ENCODE measurements around the gene HNRNPCL1. TPM values are rescaled to one million over a fixed set of nuclear protein-coding genes. Genes with fewer than 3 reads are reported as not detected.
"Not testable (repeated sequence)": the region's sequence is repeated elsewhere in the genome, so short reads cannot be mapped to it uniquely, and the experiment has no call there.

Gene HNRNPCL1
- total and polyA plus RNA-seq, 2 of the 13 experiments (the other 11 are each of a cell fraction or from before 2014, with no cell fraction given): not detected

- H2AFZ ChIP-seq (ENCODE audit: low read length); intact Hi-C loops (cut with micrococcal nuclease; ENCODE audit: unreplicated experiment); in situ Hi-C loops (cut with HindIII; ENCODE audit: extremely low pct_ligation_motif_present, low pct_unique_long_range_greater_than_20kb); ATAC-seq; CTCF ChIA-PET (ENCODE audit: low intra/inter-chr PET ratio, low total read pairs); H3K27ac ChIP-seq (ENCODE audit: extremely low read length, insufficient read depth, low read length); H3K36me3 ChIP-seq (replicated peaks in 1 of 2; ENCODE audit: control insufficient read depth in 1 of 2, insufficient read depth in 2 of 2, low read length in 2 of 2); BruUV-seq (replicated peaks); DNase-seq (ENCODE audit: low spot score); H3K9me3 ChIP-seq (ENCODE audit: low read length); FAIRE-seq; H3K4me2 ChIP-seq (ENCODE audit: low read depth, low read length); H4K20me1 ChIP-seq (ENCODE audit: insufficient read depth, low read length); POLR2A ChIA-PET; H3K4me1 ChIP-seq (ENCODE audit: insufficient read depth, low read length); H3K4me3 ChIP-seq (replicated peaks in 1 of 3; ENCODE audit: insufficient read depth in 1 of 3, low read depth in 2 of 3, low read length in 3 of 3); H3K79me2 ChIP-seq (ENCODE audit: insufficient read depth, low read length); H3K27me3 ChIP-seq (ENCODE audit: control insufficient read depth in 1 of 2, insufficient read depth in 2 of 2, low read length in 2 of 2); H3K9ac ChIP-seq (ENCODE audit: insufficient read depth, low read depth, low read length): not testable (repeated sequence)
- 67% methylated on average over 2 of the region's 7 CpGs for WGBS (ENCODE audit: low lambda C conversion rate)
Observed at GRCh38 chr1:12863131-12863880, 14.8 kb upstream of the HNRNPCL1 start.

GRCh38 chr1:12856786-12857185, 8.3 kb upstream of the HNRNPCL1 start, which contains the start of gene PRAMEF2:
PRAMEF2 (plus strand) TSS chr1:12857086; CDS start chr1:12859010, 1,924 bp downstream.
- ATAC-seq; H3K4me1 ChIP-seq (ENCODE audit: insufficient read depth, low read length); in situ Hi-C loops (cut with HindIII; ENCODE audit: extremely low pct_ligation_motif_present, low pct_unique_long_range_greater_than_20kb); H3K4me2 ChIP-seq (ENCODE audit: low read depth, low read length); H3K9me3 ChIP-seq (ENCODE audit: low read length); H3K27ac ChIP-seq (ENCODE audit: extremely low read length, insufficient read depth, low read length); FAIRE-seq; H4K20me1 ChIP-seq (ENCODE audit: insufficient read depth, low read length); H3K79me2 ChIP-seq (ENCODE audit: insufficient read depth, low read length); intact Hi-C loops (cut with micrococcal nuclease; ENCODE audit: unreplicated experiment); H3K4me3 ChIP-seq (replicated peaks in 1 of 3; ENCODE audit: insufficient read depth in 1 of 3, low read depth in 2 of 3, low read length in 3 of 3); BruUV-seq (replicated peaks); DNase-seq (ENCODE audit: low spot score); H3K27me3 ChIP-seq (ENCODE audit: control insufficient read depth in 1 of 2, insufficient read depth in 2 of 2, low read length in 2 of 2); POLR2A ChIA-PET; H3K9ac ChIP-seq (ENCODE audit: insufficient read depth, low read depth, low read length); CTCF ChIA-PET (ENCODE audit: low intra/inter-chr PET ratio, low total read pairs); H2AFZ ChIP-seq (ENCODE audit: low read length); H3K36me3 ChIP-seq (replicated peaks in 1 of 2; ENCODE audit: control insufficient read depth in 1 of 2, insufficient read depth in 2 of 2, low read length in 2 of 2): not testable (repeated sequence)
- 20% methylated on average over 2 of the region's 2 CpGs for WGBS (ENCODE audit: low lambda C conversion rate)

- no peaks in the 10 kb centered on the region for H3K79me2 ChIP-seq (ENCODE audit: insufficient read depth, low read length)
- no peak for FAIRE-seq
- H3K27me3 ChIP-seq (ENCODE audit: control insufficient read depth in 1 of 2, insufficient read depth in 2 of 2, low read length in 2 of 2): no peaks in the 10 kb centered on the region
- no peaks in the 10 kb centered on the region for H3K36me3 ChIP-seq (replicated peaks in 1 of 2; ENCODE audit: control insufficient read depth in 1 of 2, insufficient read depth in 2 of 2, low read length in 2 of 2)
- H3K4me1 ChIP-seq (ENCODE audit: insufficient read depth, low read length): no peaks in the 10 kb centered on the region
- WGBS (ENCODE audit: low lambda C conversion rate): 3% methylated on average over 4 of the region's 4 CpGs
- ChIA-PET POLR2A (no interaction called here), CTCF (ENCODE audit: low intra/inter-chr PET ratio, low total read pairs) (no interaction called here)
- no peak overlapping the region for H3K4me3 ChIP-seq (replicated peaks in 1 of 3; ENCODE audit: insufficient read depth in 1 of 3, low read depth in 2 of 3, low read length in 3 of 3)
- no peaks in the 10 kb centered on the region for H3K9me3 ChIP-seq (ENCODE audit: low read length)
- BruUV-seq (replicated peaks): no TSS peak
- ATAC-seq: no peak
- no peak overlapping the region for H3K4me2 ChIP-seq (ENCODE audit: low read depth, low read length)
- intact Hi-C loops (cut with micrococcal nuclease; ENCODE audit: unreplicated experiment) (no loop called here), in situ Hi-C loops (cut with HindIII; ENCODE audit: extremely low pct_ligation_motif_present, low pct_unique_long_range_greater_than_20kb) (no loop called here)
- H4K20me1 ChIP-seq (ENCODE audit: insufficient read depth, low read length): no peaks in the 10 kb centered on the region
- no peak overlapping the region for H3K9ac ChIP-seq (ENCODE audit: insufficient read depth, low read depth, low read length)
- no peak for TF ChIP-seq SCMH1 (CRISPR knock-in tag; IDR thresholded peaks at IDR 0.05; ENCODE audit: borderline replicate concordance)
- no peak for TF ChIP-seq REL (CRISPR knock-in tag; conservative IDR thresholded peaks at IDR 0.05)
- no peak for TF ChIP-seq ZNF816 (CRISPR knock-in tag; IDR thresholded peaks at IDR 0.05; ENCODE audit: borderline replicate concordance)
- no peak for TF ChIP-seq CBX5 (CRISPR knock-in tag; IDR thresholded peaks at IDR 0.05; ENCODE audit: borderline replicate concordance)
- no peak overlapping the region for H3K27ac ChIP-seq (ENCODE audit: extremely low read length, insufficient read depth, low read length)
- H2AFZ ChIP-seq (ENCODE audit: low read length): no peak overlapping the region
- DNase-seq (ENCODE audit: low spot score): no peak
Observed at GRCh38 chr1:12851779-12852178, 3.3 kb upstream of the HNRNPCL1 start.

- POLR2A ChIA-PET; FAIRE-seq; H4K20me1 ChIP-seq (ENCODE audit: insufficient read depth, low read length); H3K79me2 ChIP-seq (ENCODE audit: insufficient read depth, low read length); BruUV-seq (replicated peaks); intact Hi-C loops (cut with micrococcal nuclease; ENCODE audit: unreplicated experiment); ATAC-seq; in situ Hi-C loops (cut with HindIII; ENCODE audit: extremely low pct_ligation_motif_present, low pct_unique_long_range_greater_than_20kb); H3K4me3 ChIP-seq (replicated peaks in 1 of 3; ENCODE audit: insufficient read depth in 1 of 3, low read depth in 2 of 3, low read length in 3 of 3); H2AFZ ChIP-seq (ENCODE audit: low read length); H3K9ac ChIP-seq (ENCODE audit: insufficient read depth, low read depth, low read length); H3K4me1 ChIP-seq (ENCODE audit: insufficient read depth, low read length); H3K4me2 ChIP-seq (ENCODE audit: low read depth, low read length); H3K9me3 ChIP-seq (ENCODE audit: low read length); H3K36me3 ChIP-seq (replicated peaks in 1 of 2; ENCODE audit: control insufficient read depth in 1 of 2, insufficient read depth in 2 of 2, low read length in 2 of 2); CTCF ChIA-PET (ENCODE audit: low intra/inter-chr PET ratio, low total read pairs); DNase-seq (ENCODE audit: low spot score); H3K27ac ChIP-seq (ENCODE audit: extremely low read length, insufficient read depth, low read length); H3K27me3 ChIP-seq (ENCODE audit: control insufficient read depth in 1 of 2, insufficient read depth in 2 of 2, low read length in 2 of 2): not testable (repeated sequence)
- WGBS (ENCODE audit: low lambda C conversion rate): 0% methylated on average over 2 of the region's 2 CpGs
Observed at GRCh38 chr1:12833251-12833650, 15.3 kb downstream of the HNRNPCL1 start.

All from HepG2 (cell line).